OCI-LY3 (cell line): ENCODE measurements around the gene PTPRM.

Experiments used
- H2AFZ ChIP-seq: fragments of 200-600, 300-600 bp; shearing (Covaris generic); 2 replicates; pipeline ENCODE4 v1.6.0; 2014; ENCODE audit warnings: antibody characterized with exemption, low read depth, low read length
- H3K27ac ChIP-seq: fragments of 200-600, 300-600 bp; sonication (generic); 2 replicates; pipeline ENCODE4 v1.5.1; 2014; ENCODE audit warnings: mild to moderate bottlenecking, low read length, moderate library complexity, mixed read lengths
- H3K27me3 ChIP-seq: fragments of 200-600, 300-600 bp; sonication (generic); 2 replicates; pipeline ENCODE4 v1.6.1; 2014; ENCODE audit warnings: low read depth, low read length, mixed read lengths
- H3K36me3 ChIP-seq: fragments of 200-600, 300-600 bp; sonication (generic); replicated peaks from 2 replicates; pipeline ENCODE3; 2014; ENCODE audit warnings: low read depth, low read length, mixed read lengths
- H3K4me1 ChIP-seq: fragments of 300-600, 200-600 bp; sonication (generic); 2 replicates; pipeline ENCODE4 v1.6.1; 2014; ENCODE audit warnings: low read length, mixed read lengths
- H3K4me2 ChIP-seq: fragments of 200-600, 300-600 bp; sonication (generic); 2 replicates; pipeline ENCODE4 v1.6.1; 2014; ENCODE audit warnings: low read length, mixed read lengths
- H3K4me3 ChIP-seq: fragments of 300-600, 200-600 bp; sonication (generic); 2 replicates; pipeline ENCODE4 v1.5.1; 2014; ENCODE audit warnings: antibody characterized with exemption, mild to moderate bottlenecking, low read length, moderate library complexity
- H3K79me2 ChIP-seq: fragments of 300-600, 200-600 bp; shearing (Covaris generic); 2 replicates; pipeline ENCODE4 v1.6.1; 2014; ENCODE audit warnings: mild to moderate bottlenecking, low read length, mixed read lengths
- H3K9ac ChIP-seq: fragments of 300-600, 200-600 bp; shearing (Covaris generic); 2 replicates; pipeline ENCODE4 v1.6.0; 2014; ENCODE audit warnings: mild to moderate bottlenecking, low read length, moderate library complexity
- H3K9me3 ChIP-seq: fragments of 200-600, 300-600 bp; shearing (Covaris generic); 2 replicates; pipeline ENCODE4 v1.6.1; 2014; ENCODE audit warnings: low read length, mixed read lengths; ENCODE audit not compliant: insufficient read depth
- H4K20me1 ChIP-seq: fragments of 200-600, 300-600 bp; sonication (generic); 2 replicates; pipeline ENCODE4 v1.6.1; 2016; ENCODE audit warnings: low read length, mixed read lengths; ENCODE audit not compliant: insufficient read depth
- CTCF ChIP-seq: fragments of 200-600, 300-600 bp; sonication (generic); IDR thresholded peaks from 2 replicates; pipeline ENCODE4 v1.5.1; 2014; ENCODE audit warnings: antibody characterized with exemption, low read length, low read depth
- EZH2phosphoT487 ChIP-seq: fragments of 200-600 bp; shearing (Covaris generic); IDR thresholded peaks from 2 replicates; pipeline ENCODE4 v1.6.1; 2018; ENCODE audit warnings: antibody characterized with exemption, mixed run types, low read depth

The PTPRM gene

DNA sequence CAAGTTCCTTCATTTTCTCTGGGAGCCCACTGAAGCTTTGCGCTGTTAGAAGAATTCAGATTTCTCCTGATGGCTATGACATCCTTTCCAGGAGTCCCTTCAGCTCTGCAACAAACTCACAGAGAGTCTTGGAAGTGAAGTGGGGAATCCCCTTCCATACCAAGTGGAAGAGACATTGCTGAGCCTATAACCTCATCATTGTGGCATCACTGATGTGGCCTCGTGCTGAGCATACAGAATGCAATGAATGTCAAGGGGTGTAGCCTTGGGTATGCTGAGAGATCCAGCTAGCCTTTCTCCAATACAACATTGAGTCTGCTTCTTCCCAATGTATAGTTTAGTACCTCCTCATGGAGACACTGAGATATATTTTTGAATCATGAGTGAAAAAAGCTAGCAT lies 731.1 kb downstream of the PTPRM start:
- Histone ChIP-seq H3K36me3 (no peaks in the 10 kb centered on the region), H3K27me3 (peaks cover 8% of the 10 kb centered on the region), H3K9ac (no peak overlapping the region), H3K27ac (no peak overlapping the region), H3K4me2 (no peak overlapping the region), H3K79me2 (no peaks in the 10 kb centered on the region), H3K9me3 (no peaks in the 10 kb centered on the region), H4K20me1 (no peaks in the 10 kb centered on the region), H3K4me1 (no peaks in the 10 kb centered on the region), H3K4me3 (no peak overlapping the region), H2AFZ (no peak overlapping the region)
- TF ChIP-seq EZH2phosphoT487, result no peak
- no peak for TF ChIP-seq CTCF

DNA sequence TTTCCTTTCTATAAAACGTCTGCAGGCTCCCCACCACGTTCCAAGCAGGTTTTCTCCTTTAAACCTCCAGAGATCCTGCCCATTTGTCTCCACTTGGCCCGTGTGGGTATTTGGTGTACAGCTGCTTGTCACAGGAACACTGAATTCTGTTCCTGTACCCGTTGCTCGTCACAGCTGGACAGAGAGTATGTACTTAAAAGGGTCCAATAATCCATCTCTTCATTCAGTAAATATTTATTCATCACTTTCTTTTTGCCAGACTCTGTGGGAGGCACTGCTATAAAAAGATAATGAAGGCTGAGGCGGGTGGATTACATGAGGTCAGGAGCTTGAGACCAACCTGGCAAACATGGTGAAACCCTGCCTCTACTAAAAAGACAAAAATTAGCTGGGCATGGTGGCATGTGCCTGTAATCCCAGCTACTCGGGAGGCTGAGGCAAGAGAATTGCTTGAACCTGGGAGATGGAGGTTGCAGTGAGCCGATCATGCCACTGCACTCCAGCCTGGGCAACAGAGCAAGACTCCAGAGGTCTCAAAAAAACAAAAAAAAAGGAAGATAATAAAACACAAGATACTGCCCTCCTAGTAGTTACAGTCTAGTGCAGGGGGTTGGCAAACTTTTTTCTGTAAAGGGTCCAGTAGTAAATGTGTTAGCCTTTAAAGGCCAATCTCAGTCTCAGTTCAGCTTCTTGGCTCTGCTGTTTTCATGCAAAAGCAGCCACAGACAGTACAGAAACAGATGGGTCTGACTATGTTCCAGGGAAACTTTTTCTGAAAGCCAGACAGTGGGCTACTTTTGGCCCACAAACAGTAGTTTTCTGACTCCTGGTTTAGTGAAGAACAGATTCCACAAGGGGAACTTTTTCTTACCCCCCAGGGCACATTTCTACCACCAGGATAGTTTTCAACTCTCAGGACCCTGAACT lies 732.2 kb downstream of the PTPRM start:
- no peaks in the 10 kb centered on the region for H4K20me1 ChIP-seq
- no peak overlapping the region for H2AFZ ChIP-seq
- no peaks in the 10 kb centered on the region for H3K4me1 ChIP-seq
- no peaks in the 10 kb centered on the region for H3K9me3 ChIP-seq
- no peaks in the 10 kb centered on the region for H3K36me3 ChIP-seq
- no peak overlapping the region for H3K9ac ChIP-seq
- no peak overlapping the region for H3K27ac ChIP-seq
- no peak overlapping the region for H3K4me2 ChIP-seq
- H3K27me3 ChIP-seq, result peaks cover 8% of the 10 kb centered on the region
- H3K4me3 ChIP-seq, result no peak overlapping the region
- H3K79me2 ChIP-seq, result no peaks in the 10 kb centered on the region
- TF ChIP-seq EZH2phosphoT487 (no peak), CTCF (no peak)

DNA sequence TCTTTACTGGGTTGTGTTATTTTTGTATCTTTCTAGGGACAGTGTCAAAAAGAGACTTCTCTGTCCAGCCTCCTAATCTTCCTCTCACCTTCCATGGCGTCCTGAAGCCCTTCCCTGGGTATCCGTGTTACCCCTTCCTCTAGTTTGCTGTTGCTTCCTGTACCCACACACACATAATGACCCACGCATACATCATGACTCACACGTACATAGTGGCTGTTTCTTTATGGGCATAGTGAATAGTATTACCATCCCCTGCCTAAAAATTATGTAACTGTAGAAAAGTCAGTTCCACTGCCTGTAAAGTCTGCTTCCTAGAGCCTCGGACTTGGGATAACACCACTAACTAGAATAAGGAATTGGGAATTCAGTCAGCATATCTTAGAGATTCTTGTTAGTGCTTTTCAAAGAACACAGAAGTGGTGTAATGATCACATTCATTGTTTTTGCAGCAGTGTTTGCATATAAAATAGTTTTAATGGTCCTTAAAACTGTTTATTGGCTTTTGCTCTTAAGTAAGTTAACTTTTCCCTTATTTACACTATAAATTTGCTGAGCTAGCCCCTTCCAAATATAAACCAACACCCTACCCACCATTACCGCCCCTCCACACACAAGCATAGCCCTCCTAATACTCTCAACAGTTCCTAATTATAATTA lies 733.8 kb downstream of the PTPRM start:
- Histone ChIP-seq H3K4me1 (no peaks in the 10 kb centered on the region), H3K9ac (no peak overlapping the region), H2AFZ (no peak overlapping the region), H3K27me3 (peaks cover 8% of the 10 kb centered on the region), H3K27ac (no peak overlapping the region), H3K9me3 (no peaks in the 10 kb centered on the region), H3K4me3 (no peak overlapping the region), H3K36me3 (no peaks in the 10 kb centered on the region), H3K4me2 (no peak overlapping the region), H3K79me2 (no peaks in the 10 kb centered on the region), H4K20me1 (no peaks in the 10 kb centered on the region)
- TF ChIP-seq EZH2phosphoT487 (no peak), CTCF (no peak)

- Histone ChIP-seq H3K9ac (no peak overlapping the region), H3K79me2 (no peaks in the 10 kb centered on the region), H3K27ac (no peak overlapping the region), H3K27me3 (peaks cover 8% of the 10 kb centered on the region), H4K20me1 (no peaks in the 10 kb centered on the region), H3K4me2 (no peak overlapping the region), H2AFZ (no peak overlapping the region), H3K9me3 (no peaks in the 10 kb centered on the region), H3K4me3 (no peak overlapping the region), H3K36me3 (no peaks in the 10 kb centered on the region), H3K4me1 (no peaks in the 10 kb centered on the region)
- TF ChIP-seq CTCF, result no peak
- TF ChIP-seq EZH2phosphoT487, result no peak
These were observed 734.5 kb downstream of the PTPRM start for GRCh38 chr18:8301427-8302172.
